GM13976 (cell line): ENCODE measurements around the gene VAV1.

Experiments used
- DNase-seq: peaks from one replicate; pipeline ENCODE4 v3.0.0; 2012; ENCODE audit warnings: low spot score
- in situ Hi-C: fragments of 300-500 bp; cut with MboI; formaldehyde crosslinking; loops from one replicate; pipeline ENCODE4 v1.12.0; 2022; ENCODE audit warnings: low sequenced_read_pairs, mixed read lengths, inconsistent platforms; ENCODE audit not compliant: unreplicated experiment
- TF ChIP-seq, protein P1 (sequence below): IDR thresholded peaks from 2 replicates; pipeline ENCODE4 v1.5.1; 2012; ENCODE audit warnings: borderline replicate concordance, mild to moderate bottlenecking; ENCODE audit not compliant: insufficient read depth; ENCODE audit errors: extremely low read depth, missing control alignments, control extremely low read depth

The VAV1 gene

GRCh38 chr19:6772028-6772865 lies at the start of gene VAV1:
Gene VAV1, plus strand, starts transcription at chr19:6772708. Its CDS starts 100 bp downstream, at chr19:6772808.
- DNase-seq, result peak; percentile 95
- in situ Hi-C loops, result no loop called here
- TF ChIP-seq, protein P1, sequence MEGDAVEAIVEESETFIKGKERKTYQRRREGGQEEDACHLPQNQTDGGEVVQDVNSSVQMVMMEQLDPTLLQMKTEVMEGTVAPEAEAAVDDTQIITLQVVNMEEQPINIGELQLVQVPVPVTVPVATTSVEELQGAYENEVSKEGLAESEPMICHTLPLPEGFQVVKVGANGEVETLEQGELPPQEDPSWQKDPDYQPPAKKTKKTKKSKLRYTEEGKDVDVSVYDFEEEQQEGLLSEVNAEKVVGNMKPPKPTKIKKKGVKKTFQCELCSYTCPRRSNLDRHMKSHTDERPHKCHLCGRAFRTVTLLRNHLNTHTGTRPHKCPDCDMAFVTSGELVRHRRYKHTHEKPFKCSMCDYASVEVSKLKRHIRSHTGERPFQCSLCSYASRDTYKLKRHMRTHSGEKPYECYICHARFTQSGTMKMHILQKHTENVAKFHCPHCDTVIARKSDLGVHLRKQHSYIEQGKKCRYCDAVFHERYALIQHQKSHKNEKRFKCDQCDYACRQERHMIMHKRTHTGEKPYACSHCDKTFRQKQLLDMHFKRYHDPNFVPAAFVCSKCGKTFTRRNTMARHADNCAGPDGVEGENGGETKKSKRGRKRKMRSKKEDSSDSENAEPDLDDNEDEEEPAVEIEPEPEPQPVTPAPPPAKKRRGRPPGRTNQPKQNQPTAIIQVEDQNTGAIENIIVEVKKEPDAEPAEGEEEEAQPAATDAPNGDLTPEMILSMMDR, result peak; percentile 53

DNA sequence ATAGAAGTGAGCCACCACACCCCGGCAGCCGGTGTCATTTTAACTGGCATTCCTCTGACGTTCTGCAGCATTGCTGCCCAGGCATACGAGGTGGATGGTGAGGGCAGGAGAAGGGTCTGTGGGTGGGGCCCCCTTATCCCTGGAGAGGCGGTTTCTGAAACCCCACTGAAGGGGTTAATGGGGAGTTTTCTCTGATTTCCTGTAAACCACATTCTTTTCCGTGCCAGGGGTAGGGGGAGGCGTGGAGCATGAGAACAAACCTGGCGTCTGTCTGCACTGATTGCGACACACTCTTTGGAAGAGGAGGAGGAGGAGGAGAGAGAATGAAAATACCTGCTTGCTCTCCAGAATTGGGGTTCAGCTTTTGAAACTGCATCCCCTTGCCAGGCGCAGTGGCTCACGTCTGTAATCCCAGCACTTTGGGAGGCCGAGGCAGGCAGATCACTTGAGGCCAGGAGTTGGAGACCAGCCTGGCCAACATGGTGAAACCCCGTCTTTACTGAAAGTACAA lies 49.3 kb upstream of the VAV1 start:
- no peak for DNase-seq
- TF ChIP-seq, protein P1, result no peak
- in situ Hi-C loops, result no loop called here

- TF ChIP-seq, protein P1, result no peak
- in situ Hi-C loops, result no loop called here
- DNase-seq, result no peak
These were observed 48.8 kb upstream of the VAV1 start for GRCh38 chr19:6723738-6724137.

GRCh38 chr19:6724631-6725492 lies 47.6 kb upstream of the VAV1 start:
- DNase-seq, result no peak
- in situ Hi-C loops, result no loop called here
- TF ChIP-seq, protein P1, result no peak

- TF ChIP-seq, protein P1, result no peak
- no peak for DNase-seq
- in situ Hi-C loops, result no loop called here
These were observed 46.8 kb upstream of the VAV1 start for GRCh38 chr19:6725513-6726231.

DNA sequence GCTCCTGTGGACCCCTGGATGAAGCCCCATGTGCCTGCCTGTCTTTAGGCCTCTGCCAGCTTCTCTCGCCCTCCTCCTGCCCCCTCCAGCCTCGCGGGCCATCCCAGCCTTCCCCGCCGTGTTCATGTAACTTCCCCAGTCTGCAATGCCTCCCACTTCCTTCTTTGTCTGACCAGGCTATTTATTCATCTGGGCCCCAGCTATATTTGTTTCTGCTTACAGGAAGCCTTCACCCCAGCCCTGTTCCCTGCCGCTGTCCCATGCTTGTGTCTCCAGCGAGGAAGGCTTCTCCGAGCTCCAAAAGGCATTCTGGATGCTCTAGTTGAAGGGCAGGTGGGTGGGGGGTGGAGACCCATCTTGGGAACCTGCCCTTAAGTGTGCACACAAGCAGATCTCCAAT lies 44.2 kb upstream of the VAV1 start:
- TF ChIP-seq, protein P1, result no peak
- in situ Hi-C loops, result no loop called here
- DNase-seq, result peak; percentile 72
